Fibroblast of mammary gland (primary cell): ENCODE data around the gene SLC6A9.

Experiments used
- DNase-seq: peaks from one replicate; pipeline ENCODE4 v3.0.0-alpha.2; 2010; ENCODE audit warnings: low read depth
- H3K4me3 ChIP-seq: 2 replicates; pipeline ENCODE4 v1.5.1; 2011; ENCODE audit warnings: low read depth, mild to moderate bottlenecking, low read length, moderate library complexity; ENCODE audit not compliant: control insufficient read depth
- CTCF ChIP-seq: conservative IDR thresholded peaks from 2 replicates; pipeline ENCODE4 v1.5.1; 2011; ENCODE audit warnings: low read depth, low read length, inconsistent platforms; ENCODE audit not compliant: control insufficient read depth, insufficient read depth

SLC6A9 gene

GRCh38 chr1:44024031-44024902, 7.0 kb downstream of the SLC6A9 start:
- no peak for TF ChIP-seq CTCF
- DNase-seq, result no peak
- no peak overlapping the region for H3K4me3 ChIP-seq

GRCh38 chr1:44021581-44022321, 9.5 kb downstream of the SLC6A9 start:
- no peak for DNase-seq
- TF ChIP-seq CTCF, result no peak

GRCh38 chr1:44021156-44021555, 10.1 kb downstream of the SLC6A9 start:
- TF ChIP-seq CTCF, result no peak
- DNase-seq, result no peak
- H3K4me3 ChIP-seq, result no peak overlapping the region

More at GRCh38 chr1:44021581-44022321, 9.5 kb downstream of the SLC6A9 start:
- H3K4me3 ChIP-seq, result no peak overlapping the region

GRCh38 chr1:44020464-44020863, 10.8 kb downstream of the SLC6A9 start:
- TF ChIP-seq CTCF, result no peak
- no peak for DNase-seq
- H3K4me3 ChIP-seq, result no peak overlapping the region

- H3K4me3 ChIP-seq, result no peak overlapping the region
- no peak for TF ChIP-seq CTCF
- no peak for DNase-seq
Measured at GRCh38 chr1:44019466-44019948, 11.8 kb downstream of the SLC6A9 start.

- H3K4me3 ChIP-seq, result no peak overlapping the region
- no peak for TF ChIP-seq CTCF
- DNase-seq, result no peak
Measured at GRCh38 chr1:44016890-44017400, 14.3 kb downstream of the SLC6A9 start.
